Colonic mucosa (tissue), 4 donors: ENCODE results near the gene ITGA11. TPM values are rescaled to one million over a fixed set of nuclear protein-coding genes. Genes with fewer than 3 reads are reported as not detected.

Source experiments
- DNase-seq: peaks from one replicate; pipeline ENCODE4 v3.0.0-alpha.2; 2020
- H3K27ac ChIP-seq: fragments of 200-600 bp; one replicate; pipeline ENCODE4 v1.8.0; 2021
- H3K27me3 ChIP-seq: fragments of 200-600 bp; one replicate; pipeline ENCODE4 v1.8.0; 2021
- H3K36me3 ChIP-seq: fragments of 200-600 bp; one replicate; pipeline ENCODE4 v1.8.0; 2021
- H3K4me1 ChIP-seq: fragments of 200-600 bp; one replicate; pipeline ENCODE4 v1.8.0; 2021; ENCODE audit warnings: mild to moderate bottlenecking
- H3K4me3 ChIP-seq: fragments of 200-600 bp; one replicate; pipeline ENCODE4 v1.8.0; 2021
- H3K9ac ChIP-seq, 2 donors: one replicate each; pipeline ENCODE4 v1.7.0; 2013; ENCODE audit warnings: control low read depth in 2 of 2, low read depth in 2 of 2, low read length in 2 of 2
- H3K9me3 ChIP-seq: fragments of 200-600 bp; one replicate; pipeline ENCODE4 v1.8.0; 2021
- CTCF ChIP-seq: fragments of 200-600 bp; IDR thresholded peaks from one replicate; pipeline ENCODE4 v1.8.0; 2022; ENCODE audit warnings: antibody characterized with exemption, mild to moderate bottlenecking
- intact Hi-C: fragments of 100-400 bp; cut with DNase I; formaldehyde crosslinking; loops from one replicate; pipeline ENCODE4 v1.14.1; 2022
- total RNA-seq, 2 donors: library from RNA; stranded (reverse); fragmentation: NEBNext Ultra II Directional in 1 of 2; extraction: Animal tissue kit (Norgen Biotek cat#: 25700) in 1 of 2; gene quantifications; one replicate each; pipeline ENCODE4 v1.2.1, GENCODE V29; 2021
- donor health status: healthy.
- donor health status: DM: no; HTN: no; CAD: no.
- donor health status: DM: no; HTN: no; CAD: no.

ITGA11 gene
- total RNA-seq, 2 donors from 2014 or later: 2.4 to 4.1 TPM

- H3K4me3 ChIP-seq: no peak overlapping the region
- intact Hi-C loops: no loop called here
- no peak for DNase-seq
These were observed 31.5 kb upstream of the ITGA11 start for GRCh38 chr15:68463444-68463843.

GRCh38 chr15:68460166-68460565, 28.2 kb upstream of the ITGA11 start:
- no peak for DNase-seq
- no peak for TF ChIP-seq CTCF
- Histone ChIP-seq H3K36me3 (no peaks in the 10 kb centered on the region), H3K27ac (no peak overlapping the region), H3K27me3 (no peaks in the 10 kb centered on the region), H3K4me1 (no peaks in the 10 kb centered on the region), H3K9me3 (no peaks in the 10 kb centered on the region), H3K4me3 (no peak overlapping the region), H3K9ac (no peak overlapping the region)
- intact Hi-C loops: no loop called here

More at GRCh38 chr15:68463444-68463843, 31.5 kb upstream of the ITGA11 start:
- TF ChIP-seq CTCF: no peak
- no peaks in the 10 kb centered on the region for H3K27me3 ChIP-seq
- H3K9ac ChIP-seq: no peak overlapping the region
- no peaks in the 10 kb centered on the region for H3K9me3 ChIP-seq
- H3K4me1 ChIP-seq: no peaks in the 10 kb centered on the region
- H3K27ac ChIP-seq: no peak overlapping the region
- no peaks in the 10 kb centered on the region for H3K36me3 ChIP-seq

- intact Hi-C loops: no loop called here
- H3K27me3 ChIP-seq: no peaks in the 10 kb centered on the region
- no peak for TF ChIP-seq CTCF
- H3K9me3 ChIP-seq: no peaks in the 10 kb centered on the region
- H3K36me3 ChIP-seq: no peaks in the 10 kb centered on the region
- H3K4me3 ChIP-seq: no peak overlapping the region
- H3K4me1 ChIP-seq: no peaks in the 10 kb centered on the region
- no peak overlapping the region for H3K27ac ChIP-seq
- DNase-seq: no peak
- no peak overlapping the region for H3K9ac ChIP-seq
These were observed 18.2 kb upstream of the ITGA11 start for GRCh38 chr15:68450192-68450591.

- H3K27me3 ChIP-seq: no peaks in the 10 kb centered on the region
- intact Hi-C loops: no loop called here
- no peak for DNase-seq
- no peak overlapping the region for H3K9ac ChIP-seq
- H3K9me3 ChIP-seq: no peaks in the 10 kb centered on the region
- H3K4me1 ChIP-seq: no peaks in the 10 kb centered on the region
- H3K4me3 ChIP-seq: no peak overlapping the region
- H3K36me3 ChIP-seq: no peaks in the 10 kb centered on the region
- no peak for TF ChIP-seq CTCF
- H3K27ac ChIP-seq: no peak overlapping the region
These were observed 17.4 kb upstream of the ITGA11 start for GRCh38 chr15:68449389-68449788.

- TF ChIP-seq CTCF: no peak
- Histone ChIP-seq H3K4me3 (no peak overlapping the region), H3K27me3 (no peaks in the 10 kb centered on the region), H3K36me3 (no peaks in the 10 kb centered on the region), H3K9ac (no peak overlapping the region), H3K4me1 (no peaks in the 10 kb centered on the region), H3K27ac (no peak overlapping the region), H3K9me3 (no peaks in the 10 kb centered on the region)
- intact Hi-C loops: no loop called here
- DNase-seq: no peak
These were observed 16.2 kb upstream of the ITGA11 start for GRCh38 chr15:68447976-68448755.
